Left ventricle myocardium inferior (tissue), 1 donor: ENCODE results near the gene HSPA12A. TPM values are rescaled to one million over a fixed set of nuclear protein-coding genes. Genes with fewer than 3 reads are reported as not detected.

Experiments
- DNase-seq: peaks from one replicate; pipeline ENCODE4 v3.0.0-alpha.2; 2020
- H3K27ac ChIP-seq: fragments of 200-600 bp; replicated peaks from 2 replicates; pipeline ENCODE4 v1.8.0; 2021
- H3K27me3 ChIP-seq: fragments of 200-600 bp; 2 replicates; pipeline ENCODE4 v1.8.0; 2021; ENCODE audit warnings: low read depth
- H3K36me3 ChIP-seq: fragments of 200-600 bp; 2 replicates; pipeline ENCODE4 v1.8.0; 2021
- H3K4me1 ChIP-seq: fragments of 200-600 bp; 2 replicates; pipeline ENCODE4 v1.8.0; 2021
- H3K4me3 ChIP-seq: fragments of 200-600 bp; 2 replicates; pipeline ENCODE4 v1.8.0; 2021; ENCODE audit warnings: mild to moderate bottlenecking, moderate library complexity
- H3K9me3 ChIP-seq: fragments of 200-600 bp; replicated peaks from 2 replicates; pipeline ENCODE4 v1.8.0; 2021
- CTCF ChIP-seq: fragments of 200-600 bp; IDR thresholded peaks from 2 replicates; pipeline ENCODE4 v1.8.0; 2021; ENCODE audit warnings: antibody characterized with exemption, mild to moderate bottlenecking, borderline replicate concordance
- intact Hi-C: fragments of 100-400 bp; cut with micrococcal nuclease; formaldehyde crosslinking; loops from one replicate; pipeline ENCODE4 v1.11.0; 2022
- total RNA-seq: library from RNA; stranded (reverse); fragmentation: NEBNext Ultra II Directional; extraction: Animal tissue kit (Norgen Biotek cat#: 25700); gene quantifications from one replicate; pipeline ENCODE4 v1.2.1, GENCODE V29; 2021
- donor health status: DM: no; HTN: yes; CAD: no; lungs with severe emphysema.

The HSPA12A gene
- total RNA-seq, 1 donor from 2014 or later, result 15.0 TPM

- intact Hi-C loops, result no loop called here
- no peaks in the 10 kb centered on the region for H3K27me3 ChIP-seq
- H3K36me3 ChIP-seq, result peaks cover 9% of the 10 kb centered on the region
- no peak for DNase-seq
- TF ChIP-seq CTCF, result no peak
- no peak overlapping the region for H3K27ac ChIP-seq
- no peaks in the 10 kb centered on the region for H3K9me3 ChIP-seq
- H3K4me1 ChIP-seq, result peaks cover 42% of the 10 kb centered on the region
- H3K4me3 ChIP-seq, result no peak overlapping the region
Observed at GRCh38 chr10:116694927-116695268, 47.5 kb downstream of the HSPA12A start.

- H3K27ac ChIP-seq, result no peak overlapping the region
- H3K4me1 ChIP-seq, result peaks cover 46% of the 10 kb centered on the region
- intact Hi-C loops, result no loop called here
- peaks cover 9% of the 10 kb centered on the region for H3K36me3 ChIP-seq
- H3K9me3 ChIP-seq, result no peaks in the 10 kb centered on the region
- DNase-seq, result no peak
- H3K4me3 ChIP-seq, result no peak overlapping the region
- TF ChIP-seq CTCF, result no peak
- no peaks in the 10 kb centered on the region for H3K27me3 ChIP-seq
Observed at GRCh38 chr10:116694243-116694926, 48.0 kb downstream of the HSPA12A start.

GRCh38 chr10:116692225-116692624 is 50.1 kb downstream of the HSPA12A start:
- DNase-seq, result no peak
- H3K4me3 ChIP-seq, result no peak overlapping the region
- peaks cover 59% of the 10 kb centered on the region for H3K4me1 ChIP-seq
- no peaks in the 10 kb centered on the region for H3K9me3 ChIP-seq
- H3K36me3 ChIP-seq, result no peaks in the 10 kb centered on the region
- no peak for TF ChIP-seq CTCF
- peak overlapping the region; percentile 68 for H3K27ac ChIP-seq
- intact Hi-C loops, result no loop called here
- H3K27me3 ChIP-seq, result no peaks in the 10 kb centered on the region

- intact Hi-C loops, result no loop called here
- no peak for TF ChIP-seq CTCF
- Histone ChIP-seq H3K9me3 (no peaks in the 10 kb centered on the region), H3K4me1 (peaks cover 64% of the 10 kb centered on the region), H3K27ac (peak overlapping the region; percentile 68), H3K27me3 (no peaks in the 10 kb centered on the region), H3K4me3 (no peak overlapping the region), H3K36me3 (no peaks in the 10 kb centered on the region)
- peak; percentile 45 for DNase-seq
Observed at GRCh38 chr10:116691635-116692034, 50.7 kb downstream of the HSPA12A start.

GRCh38 chr10:116690356-116691322 is 51.7 kb downstream of the HSPA12A start:
- H3K4me1 ChIP-seq, result peaks cover 64% of the 10 kb centered on the region
- peak overlapping the region; percentile 3 for H3K4me3 ChIP-seq
- H3K36me3 ChIP-seq, result no peaks in the 10 kb centered on the region
- DNase-seq, result no peak
- no peaks in the 10 kb centered on the region for H3K27me3 ChIP-seq
- peak; percentile 58 for TF ChIP-seq CTCF
- H3K27ac ChIP-seq, result peak overlapping the region; percentile 68
- no peaks in the 10 kb centered on the region for H3K9me3 ChIP-seq
- intact Hi-C loops, result no loop called here
